CD14-positive monocyte (primary cell): Measurements from ENCODE around the gene MSLN. TPM values are rescaled to one million over a fixed set of nuclear protein-coding genes. Genes with fewer than 3 reads are reported as not detected.

Source experiments
- DNase-seq, 3 donors: peaks; one replicate each; pipeline ENCODE4 v3.0.0-alpha.2; 2011 to 2022
- H2AFZ ChIP-seq: 2 replicates; pipeline ENCODE4 v1.6.0; 2012; ENCODE audit warnings: mild to moderate bottlenecking, low read depth, low read length, inconsistent platforms; ENCODE audit not compliant: insufficient read depth, poor library complexity, severe bottlenecking
- H3K27ac ChIP-seq, 2 donors: 1 replicate in 1 of 2; 2 replicates in 1 of 2; pipeline ENCODE4 v1.5.1; 2012 to 2013; ENCODE audit warnings: low read length in 2 of 2, control low read depth in 1 of 2, inconsistent platforms in 1 of 2, low read depth in 1 of 2, mild to moderate bottlenecking in 1 of 2
- H3K27me3 ChIP-seq, 2 donors: one replicate each; pipeline versions ENCODE4 v1.6.0 to v1.6.1; 2011 to 2013; ENCODE audit warnings: low read length in 2 of 2; ENCODE audit not compliant: control insufficient read depth in 2 of 2, insufficient read depth in 2 of 2
- H3K36me3 ChIP-seq, 2 donors: replicated peaks in 1 of 2; 1 replicate in 1 of 2; 2 replicates in 1 of 2; pipeline versions ENCODE4 v1.5.1 to v1.6.1; 2012 to 2013; ENCODE audit warnings: low read length in 2 of 2, control low read depth in 1 of 2, inconsistent platforms in 1 of 2, mild to moderate bottlenecking in 1 of 2; ENCODE audit not compliant: insufficient read depth in 2 of 2, control insufficient read depth in 1 of 2
- H3K4me1 ChIP-seq, 2 donors: 1 replicate in 1 of 2; 2 replicates in 1 of 2; pipeline versions ENCODE4 v1.5.1 to v1.6.1; 2012 to 2013; ENCODE audit warnings: low read length in 2 of 2, control low read depth in 1 of 2, inconsistent platforms in 1 of 2, mild to moderate bottlenecking in 1 of 2, moderate library complexity in 1 of 2; ENCODE audit not compliant: insufficient read depth in 2 of 2, control insufficient read depth in 1 of 2
- H3K4me2 ChIP-seq: replicated peaks from 2 replicates; pipeline ENCODE3; 2012; ENCODE audit warnings: low read length, moderate library complexity, mild to moderate bottlenecking; ENCODE audit not compliant: poor library complexity, severe bottlenecking; ENCODE audit errors: extremely low read depth
- H3K4me3 ChIP-seq, 3 experiments: fragments of 200-600 bp in 1 of 3; sonication (generic) in 1 of 3; replicated peaks in 1 of 3; 1 replicate in 2 of 3; 2 replicates in 1 of 3; pipeline ENCODE4 v1.5.1; 2011 to 2013; ENCODE audit warnings: low read length in 3 of 3, mild to moderate bottlenecking in 3 of 3, control low read depth in 2 of 3, low read depth in 2 of 3, inconsistent platforms in 1 of 3, moderate library complexity in 1 of 3
- H3K79me2 ChIP-seq: 2 replicates; pipeline ENCODE4 v1.6.0; 2012; ENCODE audit warnings: mild to moderate bottlenecking, control low read depth, inconsistent platforms, low read length, moderate library complexity; ENCODE audit not compliant: insufficient read depth
- H3K9ac ChIP-seq: 2 replicates; pipeline ENCODE4 v1.6.0; 2017; ENCODE audit warnings: low read length, mild to moderate bottlenecking; ENCODE audit not compliant: insufficient read depth, poor library complexity, severe bottlenecking
- H3K9me3 ChIP-seq, 2 donors: replicated peaks in 1 of 2; 1 replicate in 1 of 2; 2 replicates in 1 of 2; pipeline versions ENCODE4 v1.5.1 to v1.6.1; 2012 to 2013; ENCODE audit warnings: low read length in 2 of 2, control low read depth in 1 of 2; ENCODE audit not compliant: control insufficient read depth in 1 of 2, insufficient read depth in 1 of 2
- H4K20me1 ChIP-seq: 2 replicates; pipeline ENCODE4 v1.6.0; 2012; ENCODE audit warnings: mild to moderate bottlenecking, low read length, control low read depth, moderate library complexity; ENCODE audit not compliant: insufficient read depth
- H3K27ac Mint-ChIP-seq, 7 donors: one replicate each; pipeline ENCODE4 v1.8.0; 2020; ENCODE audit warnings: mild to moderate bottlenecking in 7 of 7, mixed read lengths in 7 of 7, moderate library complexity in 6 of 7, inconsistent platforms in 2 of 7
- H3K27me3 Mint-ChIP-seq, 3 donors: one replicate each; pipeline ENCODE4 v1.8.0; 2021 to 2022; ENCODE audit warnings: low read depth in 3 of 3, mild to moderate bottlenecking in 3 of 3, mixed read lengths in 3 of 3, moderate library complexity in 3 of 3, inconsistent platforms in 1 of 3
- H3K36me3 Mint-ChIP-seq, 2 donors: one replicate each; pipeline ENCODE4 v1.8.0; 2020; ENCODE audit warnings: mixed read lengths in 2 of 2, inconsistent platforms in 1 of 2, mild to moderate bottlenecking in 1 of 2
- H3K4me1 Mint-ChIP-seq: one replicate; pipeline ENCODE4 v1.8.0; 2020; ENCODE audit warnings: mild to moderate bottlenecking, mixed read lengths
- H3K4me3 Mint-ChIP-seq, 2 donors: one replicate each; pipeline ENCODE4 v1.8.0; 2020; ENCODE audit warnings: mild to moderate bottlenecking in 2 of 2, mixed read lengths in 2 of 2, moderate library complexity in 1 of 2
- H3K9me3 Mint-ChIP-seq, 7 donors: one replicate each; pipeline ENCODE4 v1.8.0; 2020 to 2022; ENCODE audit warnings: mixed read lengths in 7 of 7, mild to moderate bottlenecking in 6 of 7, moderate library complexity in 6 of 7, inconsistent platforms in 2 of 7
- WGBS: methylation state at CpG from one replicate; pipeline ENCODE4 v1.1.5; 2013; ENCODE audit warnings: missing lambda C conversion rate; ENCODE audit not compliant: insufficient coverage; 5-methylcytosine and 5-hydroxymethylcytosine counted together
- intact Hi-C, 2 donors: fragments of 100-400 bp; cut with micrococcal nuclease; formaldehyde crosslinking; loops; one replicate each; pipeline versions ENCODE4 v1.15.0 to v1.15.1; 2023
- polyA plus RNA-seq, 3 donors: library from polyadenylated mRNA; depleted of rRNA in 1 of 3; unstranded in 2 of 3; stranded (reverse) in 1 of 3; fragments of 300-500 nt in 2 of 3; fragments of >200 nt in 1 of 3; fragmentation: Illumina TruSeq in 2 of 3; gene quantifications; 1 replicate in 2 of 3; 2 replicates in 1 of 3; pipeline ENCODE4 v1.2.3, GENCODE V29; 2012 to 2021
- TF ChIP-seq, protein P1 (sequence below): fragments of 200-600 bp; IDR thresholded peaks from one replicate; pipeline ENCODE4 v1.8.0; 2022; ENCODE audit warnings: antibody characterized with exemption, mild to moderate bottlenecking

The MSLN gene
- polyA plus RNA-seq, 3 donors = 0.07 to 0.29 TPM; not detected in 1

DNA sequence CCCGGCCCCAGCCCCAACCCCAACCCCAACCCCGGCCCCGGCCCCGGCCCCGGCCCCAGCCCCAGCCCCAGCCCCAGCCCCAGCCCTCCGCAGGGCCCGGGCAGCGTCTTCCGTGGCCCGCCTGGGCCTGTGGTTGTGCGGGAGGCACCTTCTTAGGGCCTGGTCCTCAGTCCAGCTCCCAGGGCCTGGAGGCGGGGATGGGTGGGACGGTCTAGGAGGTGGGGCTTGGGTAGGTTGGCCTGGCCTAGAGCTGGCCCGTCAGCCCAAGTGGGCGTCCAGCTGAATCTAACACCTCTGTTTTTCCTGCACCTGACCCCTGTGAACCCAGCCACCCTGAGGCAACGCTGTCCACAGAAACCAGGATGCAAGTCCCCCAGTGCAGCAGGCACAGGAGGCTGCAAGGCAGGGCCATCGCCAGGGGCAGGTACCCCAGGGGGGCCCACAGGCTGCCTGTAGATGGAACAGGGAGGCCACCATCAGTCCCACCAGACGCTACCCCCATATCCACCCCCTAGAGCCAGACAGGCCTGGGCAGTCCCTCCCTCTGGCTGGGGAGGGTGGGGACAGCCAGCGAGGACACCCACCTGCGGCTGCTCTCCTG lies 8.8 kb downstream of the MSLN start:
- no peaks in the 10 kb centered on the region for H3K36me3 Mint-ChIP-seq
- TF ChIP-seq, protein P1, sequence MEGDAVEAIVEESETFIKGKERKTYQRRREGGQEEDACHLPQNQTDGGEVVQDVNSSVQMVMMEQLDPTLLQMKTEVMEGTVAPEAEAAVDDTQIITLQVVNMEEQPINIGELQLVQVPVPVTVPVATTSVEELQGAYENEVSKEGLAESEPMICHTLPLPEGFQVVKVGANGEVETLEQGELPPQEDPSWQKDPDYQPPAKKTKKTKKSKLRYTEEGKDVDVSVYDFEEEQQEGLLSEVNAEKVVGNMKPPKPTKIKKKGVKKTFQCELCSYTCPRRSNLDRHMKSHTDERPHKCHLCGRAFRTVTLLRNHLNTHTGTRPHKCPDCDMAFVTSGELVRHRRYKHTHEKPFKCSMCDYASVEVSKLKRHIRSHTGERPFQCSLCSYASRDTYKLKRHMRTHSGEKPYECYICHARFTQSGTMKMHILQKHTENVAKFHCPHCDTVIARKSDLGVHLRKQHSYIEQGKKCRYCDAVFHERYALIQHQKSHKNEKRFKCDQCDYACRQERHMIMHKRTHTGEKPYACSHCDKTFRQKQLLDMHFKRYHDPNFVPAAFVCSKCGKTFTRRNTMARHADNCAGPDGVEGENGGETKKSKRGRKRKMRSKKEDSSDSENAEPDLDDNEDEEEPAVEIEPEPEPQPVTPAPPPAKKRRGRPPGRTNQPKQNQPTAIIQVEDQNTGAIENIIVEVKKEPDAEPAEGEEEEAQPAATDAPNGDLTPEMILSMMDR = no peak
- peaks cover 0 to 9% (median 2%) of the 10 kb centered on the region in 3 donors for H3K27me3 Mint-ChIP-seq
- no peaks in the 10 kb centered on the region for H3K4me1 ChIP-seq
- H3K9me3 ChIP-seq = no peaks in the 10 kb centered on the region
- no peak overlapping the region for H2AFZ ChIP-seq
- H3K27ac ChIP-seq = no peak overlapping the region
- H3K27ac Mint-ChIP-seq = no peak overlapping the region
- intact Hi-C loops = no loop called here
- DNase-seq = no peak
- 76% methylated on average over 10 of the region's 20 CpGs for WGBS
- H3K79me2 ChIP-seq = no peaks in the 10 kb centered on the region
- peaks cover 0 to 2% of the 10 kb centered on the region in 2 donors for H3K27me3 ChIP-seq
- no peak overlapping the region for H3K4me3 ChIP-seq
- H3K4me1 Mint-ChIP-seq = no peaks in the 10 kb centered on the region
- H3K4me2 ChIP-seq = no peak overlapping the region
- no peak overlapping the region for H3K4me3 Mint-ChIP-seq
- no peaks in the 10 kb centered on the region for H3K36me3 ChIP-seq
- H3K9ac ChIP-seq = no peak overlapping the region
- H3K9me3 Mint-ChIP-seq = no peaks in the 10 kb centered on the region
- H4K20me1 ChIP-seq = no peaks in the 10 kb centered on the region

DNA sequence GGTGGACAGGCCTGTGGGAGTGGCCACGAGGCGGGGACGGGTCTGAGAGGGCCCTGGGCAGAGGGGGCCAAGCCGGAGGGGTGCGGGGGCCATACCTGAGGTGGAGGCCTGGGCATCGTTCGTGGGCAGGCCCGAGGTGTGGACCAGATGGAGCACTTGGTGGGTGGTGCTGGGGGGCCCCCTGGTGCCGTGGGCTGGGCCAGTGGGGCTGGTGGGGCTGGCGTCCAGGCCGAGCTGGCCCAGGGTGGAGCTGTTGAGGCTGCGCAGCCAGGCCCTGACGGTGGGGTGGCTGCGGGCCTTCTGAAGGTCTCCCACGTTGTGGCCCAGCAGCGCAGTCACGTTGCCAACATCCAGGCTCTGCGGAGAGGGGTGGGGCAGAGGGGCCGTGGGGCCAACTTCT lies 9.4 kb downstream of the MSLN start:
- no peaks in the 10 kb centered on the region for H3K36me3 Mint-ChIP-seq
- H3K27me3 ChIP-seq = peaks cover 0 to 2% of the 10 kb centered on the region in 2 donors
- H3K4me2 ChIP-seq = no peak overlapping the region
- no peak overlapping the region for H2AFZ ChIP-seq
- no peak overlapping the region for H3K27ac ChIP-seq
- WGBS = 91% methylated on average over 19 of the region's 19 CpGs
- H3K36me3 ChIP-seq = no peaks in the 10 kb centered on the region
- H3K4me3 ChIP-seq = no peak overlapping the region
- H4K20me1 ChIP-seq = no peaks in the 10 kb centered on the region
- no peaks in the 10 kb centered on the region for H3K4me1 ChIP-seq
- no peaks in the 10 kb centered on the region for H3K9me3 Mint-ChIP-seq
- H3K9me3 ChIP-seq = no peaks in the 10 kb centered on the region
- no peaks in the 10 kb centered on the region for H3K4me1 Mint-ChIP-seq
- TF ChIP-seq, protein P1 = no peak
- no peaks in the 10 kb centered on the region for H3K79me2 ChIP-seq
- no peak overlapping the region for H3K27ac Mint-ChIP-seq
- intact Hi-C loops = no loop called here
- DNase-seq = no peak
- peaks cover 0 to 9% (median 2%) of the 10 kb centered on the region in 3 donors for H3K27me3 Mint-ChIP-seq
- H3K9ac ChIP-seq = no peak overlapping the region
- H3K4me3 Mint-ChIP-seq = no peak overlapping the region
